Right lobe of liver (tissue), 6 donors: Measurements from ENCODE around the gene HPCAL4. TPM values are rescaled to one million over a fixed set of nuclear protein-coding genes. Genes with fewer than 3 reads are reported as not detected.

Source experiments
- ATAC-seq, 4 donors: fragments of 200-7000 bp; cut with Tn5 transposase; one replicate each; pipeline ENCODE4 v1.9.1; 2020; ENCODE audit warnings: mild to moderate bottlenecking in 4 of 4, moderate library complexity in 4 of 4
- DNase-seq, 3 donors: peaks; one replicate each; pipeline ENCODE4 v3.0.0-alpha.2; 2020
- H3K27ac ChIP-seq, 3 donors: fragments of 200-600 bp; one replicate each; pipeline ENCODE4 v1.8.0; 2022
- H3K27me3 ChIP-seq, 2 donors: fragments of 200-600 bp; one replicate each; pipeline ENCODE4 v1.8.0; 2022
- H3K36me3 ChIP-seq, 4 donors: fragments of 200-600 bp; sonication (generic) in 1 of 4; one replicate each; pipeline versions ENCODE4 v1.5.1 to v1.8.0; 2017 to 2022; ENCODE audit warnings: control low read depth in 1 of 4
- H3K4me1 ChIP-seq, 4 donors: fragments of 200-600 bp; sonication (generic) in 1 of 4; one replicate each; pipeline versions ENCODE4 v1.5.1 to v1.8.0; 2017 to 2022; ENCODE audit warnings: control low read depth in 1 of 4
- H3K4me3 ChIP-seq, 3 donors: fragments of 200-600 bp; one replicate each; pipeline ENCODE4 v1.8.0; 2022
- H3K9me3 ChIP-seq, 4 donors: fragments of 200-600 bp; sonication (generic) in 1 of 4; one replicate each; pipeline versions ENCODE4 v1.5.1 to v1.8.0; 2017 to 2022; ENCODE audit warnings: control low read depth in 1 of 4
- CTCF ChIP-seq, 4 donors: fragments of 200-600 bp in 3 of 4; fragments of 450-650 bp in 1 of 4; IDR thresholded peaks; one replicate each; pipeline versions ENCODE4 v1.5.1 to v1.8.0; 2016 to 2022; ENCODE audit warnings: antibody characterized with exemption in 4 of 4, mild to moderate bottlenecking in 2 of 4
- POLR2A ChIP-seq: fragments of 450-650 bp; IDR thresholded peaks from one replicate; pipeline ENCODE4 v1.6.1; 2017; ENCODE audit warnings: antibody characterized with exemption, mild to moderate bottlenecking
- WGBS: methylation state at CpG from one replicate; pipeline ENCODE4 v1.1.6; 2018; ENCODE audit warnings: low coverage, low lambda C conversion rate; ENCODE audit not compliant: insufficient coverage; ENCODE audit errors: missing lambda C conversion rate; 5-methylcytosine and 5-hydroxymethylcytosine counted together
- intact Hi-C, 2 donors: fragments of 100-400 bp; cut with DNase I; formaldehyde crosslinking; loops; one replicate each; pipeline versions ENCODE4 v1.11.2 to v1.14.1; 2022
- small RNA-seq, 2 experiments: library from RNA; depleted of rRNA; stranded (forward); fragments of <200 nt; gene quantifications; one replicate each; pipeline ENCODE3, GENCODE V24; 2016
- total RNA-seq, 6 experiments: library from RNA; depleted of rRNA in 2 of 6; stranded (reverse); fragments of >200 nt in 2 of 6; fragmentation: NEBNext Ultra II Directional in 3 of 6; extraction: Animal tissue kit (Norgen Biotek cat#: 25700) in 3 of 6; gene quantifications; one replicate each; pipeline versions ENCODE4 v1.1.0 to v1.2.4, GENCODE V29; 2016 to 2023
- donor health status: DM: no; HTN: yes; CAD: no.
- donor health status: DM: no; HTN: no; CAD: no.
- donor health status: DM: no; HTN: no; CAD: no.
- donor health status: DM: no; HTN: yes; CAD: no.
- donor health status: DM: no; HTN: yes; CAD: no.

Gene HPCAL4
- total RNA-seq, 6 experiments from 2014 or later, result not detected

- intact Hi-C loops, result no loop called here
- H3K9me3 ChIP-seq, result no peaks in the 10 kb centered on the region
- H3K36me3 ChIP-seq, result no peaks in the 10 kb centered on the region
- no peak overlapping the region for H3K4me3 ChIP-seq
- ATAC-seq (no peak), DNase-seq (no peak)
- no peak for TF ChIP-seq CTCF (IDR thresholded peaks at IDR 0.05)
- no peak for TF ChIP-seq POLR2A
- H3K27me3 ChIP-seq, result no peaks in the 10 kb centered on the region
- no peaks in the 10 kb centered on the region for H3K4me1 ChIP-seq
- no peak overlapping the region for H3K27ac ChIP-seq
- 65% methylated on average over 11 of the region's 16 CpGs for WGBS
Observed at GRCh38 chr1:39631361-39632322, 59.6 kb downstream of the HPCAL4 start.

DNA sequence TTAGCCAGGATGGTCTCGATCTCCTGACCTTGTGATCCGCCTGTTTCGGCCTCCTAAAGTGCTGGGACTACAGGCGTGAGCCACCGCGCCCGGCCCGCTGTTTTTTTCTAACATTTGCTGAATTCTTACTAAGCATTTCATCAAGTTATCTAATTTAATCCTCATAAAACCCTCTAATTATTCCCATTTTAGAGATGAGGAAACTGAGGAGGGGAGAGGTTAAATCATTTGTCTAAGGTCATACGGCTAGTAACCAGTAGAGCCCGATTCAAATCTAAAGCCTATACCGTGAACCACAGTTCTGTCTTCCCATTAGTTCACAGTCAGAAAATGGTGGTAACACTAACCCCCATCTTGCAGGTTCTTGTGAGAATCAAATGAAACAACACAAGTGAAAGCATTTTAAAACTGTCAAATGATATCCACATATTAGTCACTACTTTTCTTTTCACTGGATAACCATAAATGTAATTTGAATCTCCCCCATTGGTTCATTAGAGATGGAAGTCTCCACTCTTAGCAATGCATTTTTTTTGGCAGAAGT, 62.4 kb downstream of the HPCAL4 start:
- no peaks in the 10 kb centered on the region for H3K36me3 ChIP-seq
- no peaks in the 10 kb centered on the region for H3K4me1 ChIP-seq
- no peak for ATAC-seq
- H3K4me3 ChIP-seq, result no peak overlapping the region
- H3K9me3 ChIP-seq, result no peaks in the 10 kb centered on the region
- intact Hi-C loops, result no loop called here
- TF ChIP-seq CTCF (IDR thresholded peaks at IDR 0.05) (no peak), POLR2A (no peak)
- H3K27me3 ChIP-seq, result no peaks in the 10 kb centered on the region
- H3K27ac ChIP-seq, result no peak overlapping the region
- no peak for DNase-seq
- 91% methylated on average over 9 of the region's 11 CpGs for WGBS

Small RNA genes within 50 kb of the gene (small RNA-seq; reads per million reads assigned to genes)
- 0 reads per million in 2 experiments for gene RNU7-121P

Other genes starting within 250 kb of the HPCAL4 start
- gene BMP8A, start 199.8 kb downstream of the HPCAL4 start, total RNA-seq, result under 1 TPM in 2 of 6 experiments, not detected in 4; 0.18 to 0.80 TPM
- gene PABPC4, start 114.6 kb downstream of the HPCAL4 start, total RNA-seq, result 100 to 1,000 TPM in 2 of 6 experiments, 10 to 100 TPM in 4; 89.8 to 155 (median 99.1) TPM
- gene HEYL, start 51.8 kb downstream of the HPCAL4 start, total RNA-seq, result 1 to 10 TPM in 4 of 6 experiments, under 1 TPM in 2; 0.98 to 2.6 (median 1.6) TPM
- gene NT5C1A, start 19.3 kb downstream of the HPCAL4 start, total RNA-seq, result not detected
- 10 to 100 TPM; 16.2 to 24.9 (median 20.7) TPM for gene PPIE, start 47.4 kb upstream of the HPCAL4 start, total RNA-seq
- gene OXCT2, start 79.9 kb upstream of the HPCAL4 start, total RNA-seq, result 1 to 10 TPM in 2 of 6 experiments, under 1 TPM in 3, not detected in 1; 0.12 to 2.4 (median 0.35) TPM
- 1 to 10 TPM in 2 of 6 experiments, under 1 TPM in 4; 0.04 to 2.2 (median 0.79) TPM for gene BMP8B, start 97.4 kb upstream of the HPCAL4 start, total RNA-seq
- 10 to 100 TPM in 1 of 6 experiments, 1 to 10 TPM in 5; 5.1 to 10.3 (median 7.0) TPM for gene TRIT1, start 192.1 kb upstream of the HPCAL4 start, total RNA-seq
- 10 to 100 TPM in 2 of 6 experiments, 1 to 10 TPM in 3, under 1 TPM in 1; 0.75 to 20.5 (median 6.1) TPM for gene MYCL, start 210.5 kb upstream of the HPCAL4 start, total RNA-seq